KMS-11 (cell line): Measurements from ENCODE around the gene TMPRSS6.

ENCODE experiments used
- H2AFZ ChIP-seq: fragments of 200-600 bp; sonication (generic); 2 replicates; pipeline ENCODE4 v1.6.1; 2016; ENCODE audit warnings: antibody characterized with exemption, mixed run types, low read depth
- H3K27ac ChIP-seq: fragments of 200-600 bp; sonication (generic); 2 replicates; pipeline ENCODE4 v1.6.1; 2016; ENCODE audit warnings: mild to moderate bottlenecking, mixed run types
- H3K27me3 ChIP-seq: fragments of 200-600 bp; sonication (generic); 2 replicates; pipeline ENCODE4 v1.6.1; 2017; ENCODE audit warnings: mild to moderate bottlenecking, low read depth, mixed run types, moderate library complexity; ENCODE audit not compliant: insufficient read depth
- H3K36me3 ChIP-seq: fragments of 200-600 bp; sonication (generic); 2 replicates; pipeline ENCODE4 v1.6.1; 2017; ENCODE audit warnings: mild to moderate bottlenecking, mixed run types; ENCODE audit not compliant: insufficient read depth
- H3K4me1 ChIP-seq: fragments of 200-600 bp; sonication (generic); 2 replicates; pipeline ENCODE4 v1.6.1; 2016; ENCODE audit warnings: mild to moderate bottlenecking, low read depth, mixed run types; ENCODE audit not compliant: poor library complexity, severe bottlenecking
- H3K4me2 ChIP-seq: fragments of 200-600 bp; sonication (generic); 2 replicates; pipeline ENCODE4 v1.7.0; 2016; ENCODE audit warnings: mild to moderate bottlenecking, mixed run types
- H3K4me3 ChIP-seq: fragments of 200-600 bp; sonication (generic); IDR thresholded peaks from 2 replicates; pipeline ENCODE4 v1.6.1; 2017; ENCODE audit warnings: low read depth, low read length, mixed read lengths; ENCODE audit not compliant: insufficient read depth
- H3K79me2 ChIP-seq: fragments of 200-600 bp; sonication (generic); 2 replicates; pipeline ENCODE4 v1.6.1; 2016; ENCODE audit warnings: low read depth, mixed run types; ENCODE audit not compliant: insufficient read depth
- H3K9ac ChIP-seq: fragments of 200-600 bp; sonication (generic); 2 replicates; pipeline ENCODE4 v1.6.1; 2016; ENCODE audit warnings: mild to moderate bottlenecking, mixed run types
- H4K20me1 ChIP-seq: fragments of 200-600 bp; sonication (generic); 2 replicates; pipeline ENCODE4 v1.6.1; 2016; ENCODE audit warnings: mild to moderate bottlenecking, mixed run types; ENCODE audit not compliant: insufficient read depth
- TF ChIP-seq, protein P1 (sequence below): fragments of 200-600 bp; sonication (generic); conservative IDR thresholded peaks from 2 replicates; pipeline ENCODE4 v1.6.1; 2017; ENCODE audit warnings: low read depth, mild to moderate bottlenecking, antibody characterized with exemption, low read length, moderate library complexity, mixed read lengths

The TMPRSS6 gene

DNA sequence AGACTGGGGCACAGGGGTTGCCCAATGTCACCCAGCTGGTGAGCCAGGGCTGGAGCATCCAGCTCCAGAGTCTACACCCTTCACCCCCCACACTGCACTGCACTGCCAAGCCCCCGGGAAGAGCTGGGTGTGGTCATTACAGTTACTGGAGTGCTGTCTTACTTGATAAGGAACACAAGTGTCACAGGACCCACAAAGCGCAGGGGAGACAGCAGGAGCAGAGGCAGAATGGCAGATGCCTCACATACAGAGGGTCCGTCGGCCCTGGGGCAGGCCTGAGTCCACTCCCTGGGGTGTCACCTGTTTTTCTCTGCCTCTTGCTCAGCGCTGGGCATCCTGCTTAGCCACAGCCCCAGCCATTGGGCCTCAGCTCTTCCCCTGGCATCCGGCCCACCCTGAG is 32.5 kb upstream of the TMPRSS6 start:
- H3K9ac ChIP-seq, result no peak overlapping the region
- H3K4me1 ChIP-seq, result peaks cover 15% of the 10 kb centered on the region
- H3K27me3 ChIP-seq, result no peaks in the 10 kb centered on the region
- TF ChIP-seq, protein P1, sequence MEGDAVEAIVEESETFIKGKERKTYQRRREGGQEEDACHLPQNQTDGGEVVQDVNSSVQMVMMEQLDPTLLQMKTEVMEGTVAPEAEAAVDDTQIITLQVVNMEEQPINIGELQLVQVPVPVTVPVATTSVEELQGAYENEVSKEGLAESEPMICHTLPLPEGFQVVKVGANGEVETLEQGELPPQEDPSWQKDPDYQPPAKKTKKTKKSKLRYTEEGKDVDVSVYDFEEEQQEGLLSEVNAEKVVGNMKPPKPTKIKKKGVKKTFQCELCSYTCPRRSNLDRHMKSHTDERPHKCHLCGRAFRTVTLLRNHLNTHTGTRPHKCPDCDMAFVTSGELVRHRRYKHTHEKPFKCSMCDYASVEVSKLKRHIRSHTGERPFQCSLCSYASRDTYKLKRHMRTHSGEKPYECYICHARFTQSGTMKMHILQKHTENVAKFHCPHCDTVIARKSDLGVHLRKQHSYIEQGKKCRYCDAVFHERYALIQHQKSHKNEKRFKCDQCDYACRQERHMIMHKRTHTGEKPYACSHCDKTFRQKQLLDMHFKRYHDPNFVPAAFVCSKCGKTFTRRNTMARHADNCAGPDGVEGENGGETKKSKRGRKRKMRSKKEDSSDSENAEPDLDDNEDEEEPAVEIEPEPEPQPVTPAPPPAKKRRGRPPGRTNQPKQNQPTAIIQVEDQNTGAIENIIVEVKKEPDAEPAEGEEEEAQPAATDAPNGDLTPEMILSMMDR, result no peak
- H4K20me1 ChIP-seq, result no peaks in the 10 kb centered on the region
- no peak overlapping the region for H2AFZ ChIP-seq
- no peaks in the 10 kb centered on the region for H3K79me2 ChIP-seq
- no peak overlapping the region for H3K4me3 ChIP-seq
- H3K36me3 ChIP-seq, result no peaks in the 10 kb centered on the region
- H3K27ac ChIP-seq, result no peak overlapping the region
- no peak overlapping the region for H3K4me2 ChIP-seq

DNA sequence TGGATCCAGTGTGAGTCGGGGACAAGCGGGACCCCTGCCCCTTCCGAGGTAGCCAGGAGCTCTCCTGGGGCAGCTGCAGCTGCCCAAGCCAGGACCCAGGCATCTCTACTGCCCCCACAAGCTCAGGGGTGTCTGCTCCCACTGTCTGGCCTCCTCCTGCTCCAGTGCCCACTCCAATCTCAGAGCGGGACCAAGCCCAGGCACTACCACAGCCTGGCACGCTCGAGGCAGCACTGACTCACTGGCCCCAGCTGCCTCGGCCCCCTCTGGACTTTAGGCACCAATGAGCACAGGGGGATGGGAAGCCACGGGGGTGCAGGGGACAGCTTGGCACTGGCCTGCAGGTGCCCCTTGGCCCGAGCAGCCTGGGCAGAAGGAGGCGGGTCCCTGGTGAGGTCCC is 32.0 kb upstream of the TMPRSS6 start:
- no peak overlapping the region for H3K27ac ChIP-seq
- TF ChIP-seq, protein P1, result no peak
- H3K4me1 ChIP-seq, result peaks cover 15% of the 10 kb centered on the region
- no peaks in the 10 kb centered on the region for H3K79me2 ChIP-seq
- no peaks in the 10 kb centered on the region for H3K27me3 ChIP-seq
- no peak overlapping the region for H3K9ac ChIP-seq
- no peak overlapping the region for H3K4me2 ChIP-seq
- H3K36me3 ChIP-seq, result no peaks in the 10 kb centered on the region
- H3K4me3 ChIP-seq, result no peak overlapping the region
- H4K20me1 ChIP-seq, result no peaks in the 10 kb centered on the region
- no peak overlapping the region for H2AFZ ChIP-seq

DNA sequence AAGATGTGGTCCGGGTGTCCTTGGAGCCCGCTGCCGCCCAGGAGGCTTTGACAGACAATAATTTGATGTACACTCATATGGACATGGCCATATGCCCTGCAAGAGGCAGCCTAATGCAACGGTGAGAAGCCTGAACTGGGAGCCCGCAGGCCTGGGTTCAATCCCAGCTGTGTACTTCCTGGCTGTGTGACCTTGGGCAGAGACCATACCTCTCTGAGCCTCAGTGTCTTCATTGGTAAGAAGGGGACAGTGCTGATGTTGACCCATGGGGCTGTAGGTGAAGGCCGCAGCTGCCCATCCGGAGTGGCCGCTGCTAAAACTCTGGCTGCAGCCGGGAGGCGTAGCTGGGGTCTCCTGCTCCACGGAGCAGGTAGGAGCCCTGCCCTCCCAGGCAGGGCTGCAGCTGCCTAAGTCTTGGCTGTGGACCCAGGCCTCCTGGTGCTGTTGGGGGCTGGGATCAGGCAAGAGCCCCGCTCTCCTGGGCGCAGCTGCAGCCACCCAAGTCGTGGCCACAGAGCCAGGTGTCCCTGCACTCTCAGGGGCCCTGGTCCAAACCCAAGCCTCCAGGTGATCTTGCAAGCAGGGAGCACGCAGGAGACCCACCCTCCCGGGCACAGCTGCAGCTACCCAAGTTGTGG is 31.3 kb upstream of the TMPRSS6 start:
- Histone ChIP-seq H3K27me3 (no peaks in the 10 kb centered on the region), H3K9ac (no peak overlapping the region), H3K4me3 (no peak overlapping the region), H2AFZ (no peak overlapping the region), H3K4me2 (no peak overlapping the region), H4K20me1 (no peaks in the 10 kb centered on the region), H3K4me1 (peaks cover 15% of the 10 kb centered on the region), H3K79me2 (no peaks in the 10 kb centered on the region), H3K36me3 (no peaks in the 10 kb centered on the region), H3K27ac (no peak overlapping the region)
- TF ChIP-seq, protein P1, result no peak

DNA sequence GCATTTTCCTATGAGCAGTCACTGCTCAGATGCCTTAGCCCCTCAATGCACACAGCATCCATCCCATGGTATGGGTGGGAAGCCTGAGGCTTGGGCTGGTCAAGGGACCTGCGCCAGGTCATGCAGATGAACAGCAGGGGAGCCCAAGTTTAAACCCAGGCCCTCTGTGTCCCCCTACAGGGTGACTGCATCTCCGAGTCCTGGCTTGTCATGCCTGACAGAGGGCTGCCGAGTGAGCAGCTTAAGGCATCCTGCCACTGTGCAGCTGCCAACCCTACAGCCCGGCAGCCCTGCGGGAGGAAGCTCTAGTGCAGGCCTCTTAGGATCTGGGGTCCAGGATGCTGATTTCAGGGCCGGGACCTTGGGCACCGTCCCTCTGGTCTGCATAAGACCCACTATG is 30.2 kb upstream of the TMPRSS6 start:
- Histone ChIP-seq H4K20me1 (no peaks in the 10 kb centered on the region), H3K27me3 (no peaks in the 10 kb centered on the region), H2AFZ (no peak overlapping the region), H3K4me2 (no peak overlapping the region), H3K79me2 (no peaks in the 10 kb centered on the region), H3K9ac (no peak overlapping the region), H3K4me3 (no peak overlapping the region), H3K4me1 (peaks cover 15% of the 10 kb centered on the region), H3K27ac (no peak overlapping the region), H3K36me3 (no peaks in the 10 kb centered on the region)
- TF ChIP-seq, protein P1, result no peak
